DOHH2 (cell line): ENCODE measurements around the gene TTC23.

ENCODE experiments used
- EZH2phosphoT487 ChIP-seq: fragments of 200-600 bp; sonication (generic); IDR thresholded peaks from 2 replicates; pipeline ENCODE4 v1.6.1; 2017; ENCODE audit warnings: borderline replicate concordance, mild to moderate bottlenecking, antibody characterized with exemption, low read length, moderate library complexity, mixed read lengths
- TF ChIP-seq, protein P1 (sequence below): fragments of 200-600 bp; sonication (generic); IDR thresholded peaks from one replicate; pipeline ENCODE4 v1.5.1; 2014; ENCODE audit warnings: antibody characterized with exemption, mild to moderate bottlenecking, low read depth, low read length; ENCODE audit not compliant: poor library complexity, severe bottlenecking

- TF ChIP-seq, protein P1, sequence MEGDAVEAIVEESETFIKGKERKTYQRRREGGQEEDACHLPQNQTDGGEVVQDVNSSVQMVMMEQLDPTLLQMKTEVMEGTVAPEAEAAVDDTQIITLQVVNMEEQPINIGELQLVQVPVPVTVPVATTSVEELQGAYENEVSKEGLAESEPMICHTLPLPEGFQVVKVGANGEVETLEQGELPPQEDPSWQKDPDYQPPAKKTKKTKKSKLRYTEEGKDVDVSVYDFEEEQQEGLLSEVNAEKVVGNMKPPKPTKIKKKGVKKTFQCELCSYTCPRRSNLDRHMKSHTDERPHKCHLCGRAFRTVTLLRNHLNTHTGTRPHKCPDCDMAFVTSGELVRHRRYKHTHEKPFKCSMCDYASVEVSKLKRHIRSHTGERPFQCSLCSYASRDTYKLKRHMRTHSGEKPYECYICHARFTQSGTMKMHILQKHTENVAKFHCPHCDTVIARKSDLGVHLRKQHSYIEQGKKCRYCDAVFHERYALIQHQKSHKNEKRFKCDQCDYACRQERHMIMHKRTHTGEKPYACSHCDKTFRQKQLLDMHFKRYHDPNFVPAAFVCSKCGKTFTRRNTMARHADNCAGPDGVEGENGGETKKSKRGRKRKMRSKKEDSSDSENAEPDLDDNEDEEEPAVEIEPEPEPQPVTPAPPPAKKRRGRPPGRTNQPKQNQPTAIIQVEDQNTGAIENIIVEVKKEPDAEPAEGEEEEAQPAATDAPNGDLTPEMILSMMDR = no peak
- no peak for TF ChIP-seq EZH2phosphoT487
Measured at GRCh38 chr15:99110093-99110492, 139.3 kb downstream of the TTC23 start.
